ENCODE results near the gene SFTA2.

- no peak for TF ChIP-seq REST (IDR thresholded peaks at IDR 0.05; ENCODE audit: borderline replicate concordance)
- TF ChIP-seq REST (CRISPR knock-in tag; IDR thresholded peaks at IDR 0.05; ENCODE audit: low read depth) = no peak
- no peak for TF ChIP-seq SRF (CRISPR knock-in tag; IDR thresholded peaks at IDR 0.05)
- TF ChIP-seq ZNF324 (CRISPR knock-in tag; IDR thresholded peaks at IDR 0.05) = no peak
- TF ChIP-seq EP300 (IDR thresholded peaks at IDR 0.05; ENCODE audit: low read length) = no peak
Observed at GRCh38 chr6:30894935-30895334, 37.0 kb downstream of the SFTA2 start.

Data from K562 (cell line).